GM12873 (cell line): ENCODE measurements around the gene CALCOCO1.

Experiments
- CTCF ChIP-seq: IDR thresholded peaks from 2 replicates; pipeline ENCODE4 v1.5.1; 2012; ENCODE audit warnings: low read depth, mild to moderate bottlenecking, moderate library complexity, low read length, control low read depth; ENCODE audit not compliant: insufficient read depth; ENCODE audit errors: missing control alignments

The CALCOCO1 gene

DNA sequence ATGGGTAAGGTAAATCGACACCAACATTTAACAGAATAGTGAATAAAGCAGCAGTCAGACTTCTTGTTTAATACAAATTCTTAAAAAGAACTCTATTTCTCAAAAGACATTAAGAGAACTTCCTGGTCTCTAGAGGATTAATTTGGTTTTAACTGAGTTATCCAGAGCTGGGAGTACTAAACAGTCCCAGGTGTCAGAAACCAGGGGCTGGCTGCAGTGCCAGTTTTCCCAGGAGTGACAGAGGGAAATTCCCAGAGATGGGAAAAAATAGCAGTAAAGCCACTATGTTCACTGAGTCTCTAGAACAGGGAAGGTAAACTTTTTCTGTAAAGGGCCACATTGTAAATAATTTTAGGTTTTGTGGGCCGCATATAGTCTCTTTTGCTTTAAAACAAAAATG lies 60.2 kb downstream of the CALCOCO1 start:
- no peak for TF ChIP-seq CTCF

DNA sequence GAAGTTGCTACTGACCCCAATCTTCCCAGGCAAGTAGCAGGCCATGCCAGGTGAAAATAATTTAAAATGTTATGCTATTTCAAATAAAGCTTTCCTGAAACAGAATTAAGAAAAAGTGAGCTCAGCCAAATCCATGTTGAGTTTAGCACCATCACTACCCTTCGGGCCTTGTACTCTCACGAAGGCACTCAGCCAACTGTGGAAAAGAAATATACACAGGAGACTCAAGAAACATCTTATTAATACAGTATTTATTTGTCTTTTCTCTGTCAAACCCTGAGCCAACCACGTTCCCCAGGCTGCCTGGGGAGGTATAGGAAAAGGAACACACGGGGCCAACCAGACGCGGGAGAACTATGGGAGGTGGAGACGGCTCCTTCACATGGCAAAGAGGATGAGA lies 62.3 kb downstream of the CALCOCO1 start:
- TF ChIP-seq CTCF, result no peak

- TF ChIP-seq CTCF, result no peak
These were observed 63.1 kb downstream of the CALCOCO1 start for GRCh38 chr12:53664191-53664590.

DNA sequence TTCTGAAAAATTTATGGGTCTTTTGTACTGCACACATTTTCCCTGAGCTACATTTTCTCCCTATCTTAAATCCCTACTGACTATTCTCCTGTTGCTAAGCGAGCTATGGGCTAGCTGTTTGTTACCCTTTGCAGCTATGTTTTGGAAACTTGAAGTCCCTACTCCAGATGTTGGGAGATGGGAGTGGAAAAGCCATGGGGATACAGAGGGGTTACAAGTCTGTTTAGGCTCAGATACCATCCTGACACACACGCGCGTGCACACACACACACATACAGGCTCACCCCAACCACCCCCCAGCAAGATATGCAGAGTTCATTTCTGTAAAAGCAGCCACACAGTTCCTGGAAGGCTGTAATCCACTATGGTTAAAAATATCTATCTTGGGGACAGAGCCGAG lies 67.2 kb downstream of the CALCOCO1 start:
- TF ChIP-seq CTCF, result no peak

GRCh38 chr12:53659571-53659981 lies 67.7 kb downstream of the CALCOCO1 start:
- no peak for TF ChIP-seq CTCF

- no peak for TF ChIP-seq CTCF
These were observed 68.2 kb downstream of the CALCOCO1 start for GRCh38 chr12:53659011-53659551.
